Keratinocyte (primary cell): ENCODE measurements around the gene EXOC4.

Experiments used
- EZH2 ChIP-seq: IDR thresholded peaks from one replicate; pipeline ENCODE4 v1.6.1; 2012; ENCODE audit warnings: inconsistent platforms, mild to moderate bottlenecking, low read length, moderate library complexity
- TF ChIP-seq, protein P1 (sequence below), 3 experiments: IDR thresholded peaks in 1 of 3; conservative IDR thresholded peaks in 1 of 3; optimal IDR thresholded peaks in 1 of 3; 2 replicates in 2 of 3; 3 replicates in 1 of 3; pipeline versions ENCODE3 to v1.5.1; 2011; ENCODE audit warnings: low read length in 3 of 3, mild to moderate bottlenecking in 3 of 3, moderate library complexity in 2 of 3, control low read depth in 1 of 3, inconsistent platforms in 1 of 3; ENCODE audit not compliant: insufficient read depth in 2 of 3; ENCODE audit errors: extremely low read depth in 1 of 3

DNA sequence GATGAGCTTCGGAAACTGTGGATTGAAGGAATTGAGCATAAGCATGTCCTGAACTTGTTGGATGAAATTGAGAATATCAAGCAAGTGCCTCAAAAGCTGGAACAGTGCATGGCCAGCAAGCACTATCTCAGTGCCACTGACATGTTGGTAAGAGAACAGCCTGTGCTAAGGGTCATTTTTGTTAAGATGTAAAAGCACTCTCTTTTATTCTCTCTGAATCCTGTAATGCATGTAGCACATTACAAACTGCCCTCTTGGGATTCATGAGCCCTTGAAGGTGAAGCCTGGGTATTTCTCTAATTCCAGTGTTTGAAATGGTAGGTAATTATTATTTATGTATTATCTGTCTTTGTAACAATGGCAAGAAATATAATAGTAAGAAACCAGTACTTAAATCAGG, 36.1 kb downstream of the EXOC4 start:
- TF ChIP-seq, protein P1, sequence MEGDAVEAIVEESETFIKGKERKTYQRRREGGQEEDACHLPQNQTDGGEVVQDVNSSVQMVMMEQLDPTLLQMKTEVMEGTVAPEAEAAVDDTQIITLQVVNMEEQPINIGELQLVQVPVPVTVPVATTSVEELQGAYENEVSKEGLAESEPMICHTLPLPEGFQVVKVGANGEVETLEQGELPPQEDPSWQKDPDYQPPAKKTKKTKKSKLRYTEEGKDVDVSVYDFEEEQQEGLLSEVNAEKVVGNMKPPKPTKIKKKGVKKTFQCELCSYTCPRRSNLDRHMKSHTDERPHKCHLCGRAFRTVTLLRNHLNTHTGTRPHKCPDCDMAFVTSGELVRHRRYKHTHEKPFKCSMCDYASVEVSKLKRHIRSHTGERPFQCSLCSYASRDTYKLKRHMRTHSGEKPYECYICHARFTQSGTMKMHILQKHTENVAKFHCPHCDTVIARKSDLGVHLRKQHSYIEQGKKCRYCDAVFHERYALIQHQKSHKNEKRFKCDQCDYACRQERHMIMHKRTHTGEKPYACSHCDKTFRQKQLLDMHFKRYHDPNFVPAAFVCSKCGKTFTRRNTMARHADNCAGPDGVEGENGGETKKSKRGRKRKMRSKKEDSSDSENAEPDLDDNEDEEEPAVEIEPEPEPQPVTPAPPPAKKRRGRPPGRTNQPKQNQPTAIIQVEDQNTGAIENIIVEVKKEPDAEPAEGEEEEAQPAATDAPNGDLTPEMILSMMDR (optimal IDR thresholded peaks at IDR 0.05 in 1 of 3, IDR thresholded peaks at IDR 0.05 in 1 of 3, conservative IDR thresholded peaks at IDR 0.05 in 1 of 3; ENCODE audit: extremely low read depth in 1 of 3, insufficient read depth in 2 of 3, low read length in 3 of 3): no peak
- no peak for TF ChIP-seq EZH2
